ENCODE results near the gene CHCHD6. TPM values are rescaled to one million over a fixed set of nuclear protein-coding genes. Genes with fewer than 3 reads are reported as not detected.
A peak's percentile ranks its signal among the peaks of the same experiment; 100 is the strongest.

Gene CHCHD6
- 6.7 and 6.8 TPM in 2 replicates for total RNA-seq

GRCh38 chr3:126703512-126704493 is at the start of gene CHCHD6:
Gene CHCHD6, plus strand, starts transcription at chr3:126704240. Its CDS starts 73 bp downstream, at chr3:126704313.
- peak; percentile 87 to 96 for DNase-seq (ENCODE audit: low read depth in 2 of 2)

- peak; percentile 33 to 73 for DNase-seq (ENCODE audit: low read depth in 2 of 2)
These were observed 49.3 kb upstream of the CHCHD6 start, which contains the start of gene TXNRD3 for GRCh38 chr3:126654571-126655383. Gene TXNRD3, minus strand, starts transcription at chr3:126655124.

- DNase-seq (ENCODE audit: low read depth in 2 of 2): no peak
These were observed 48.2 kb upstream of the CHCHD6 start for GRCh38 chr3:126655887-126656286.

GRCh38 chr3:126656371-126657134 is 47.5 kb upstream of the CHCHD6 start:
- DNase-seq (ENCODE audit: low read depth in 2 of 2): no peak

GRCh38 chr3:126657901-126658300 is 46.1 kb upstream of the CHCHD6 start:
- no peak for DNase-seq (ENCODE audit: low read depth in 2 of 2)

- DNase-seq (ENCODE audit: low read depth in 2 of 2): no peak
These were observed 45.5 kb upstream of the CHCHD6 start for GRCh38 chr3:126658584-126658983.

GRCh38 chr3:126659915-126660886 is 43.8 kb upstream of the CHCHD6 start:
- DNase-seq (ENCODE audit: low read depth in 2 of 2): no peak

- DNase-seq (ENCODE audit: low read depth in 2 of 2): no peak
These were observed 42.3 kb upstream of the CHCHD6 start for GRCh38 chr3:126661532-126662364.

GRCh38 chr3:126663257-126663656 is 40.8 kb upstream of the CHCHD6 start:
- no peak for DNase-seq (ENCODE audit: low read depth in 2 of 2)

- no peak for DNase-seq (ENCODE audit: low read depth in 2 of 2)
These were observed 40.3 kb upstream of the CHCHD6 start for GRCh38 chr3:126663750-126664149.

- DNase-seq (ENCODE audit: low read depth in 2 of 2): no peak
These were observed 39.3 kb upstream of the CHCHD6 start for GRCh38 chr3:126664591-126665214.

- no peak for DNase-seq (ENCODE audit: low read depth in 2 of 2)
These were observed 38.7 kb upstream of the CHCHD6 start for GRCh38 chr3:126665221-126665936.

- no peak for DNase-seq (ENCODE audit: low read depth in 2 of 2)
These were observed 37.9 kb upstream of the CHCHD6 start for GRCh38 chr3:126665959-126666657.

- DNase-seq (ENCODE audit: low read depth in 2 of 2): no peak
These were observed 37.1 kb upstream of the CHCHD6 start for GRCh38 chr3:126666658-126667528.

- no peak for DNase-seq (ENCODE audit: low read depth in 2 of 2)
These were observed 36.2 kb upstream of the CHCHD6 start for GRCh38 chr3:126667631-126668449.

Data from dermis microvascular lymphatic vessel endothelial cell (primary cell).